HCT116 (cell line): ENCODE data around the gene CA6. TPM values are rescaled to one million over a fixed set of nuclear protein-coding genes. Genes with fewer than 3 reads are reported as not detected.

ENCODE experiments used
- ATAC-seq: fragments of 200-7000 bp; cut with Tn5 transposase; 2 replicates; pipeline ENCODE4 v1.9.1; 2020; ENCODE audit warnings: mild to moderate bottlenecking, moderate library complexity
- BruUV-seq: library from RNA; stranded (reverse); fragments of 400-500 nt; replicated peaks from 2 replicates; lab custom pipeline; 2021; lab: Mats Ljungman, UMichigan
- CTCF ChIA-PET: fragments of 300-600 bp; sonication (Branson Sonifier 250); formaldehyde crosslinking; loops from one replicate; lab custom pipeline; 2021; ENCODE audit warnings: antibody characterized with exemption; lab: Charles Lee
- POLR2A ChIA-PET: fragments of 300-600, 350-600 bp; sonication (Branson Sonifier 250); formaldehyde crosslinking; loops from one replicate; lab custom pipeline; 2021; ENCODE audit warnings: antibody characterized with exemption; lab: Charles Lee
- RAD21 ChIA-PET, 2 experiments: fragments of 300-600 bp; sonication (Branson Sonifier 250); formaldehyde crosslinking; loops; one replicate each; lab custom pipeline; 2023; ENCODE audit warnings: low total read pairs in 2 of 2; ENCODE audit not compliant: uncharacterized antibody in 2 of 2, unreplicated experiment in 2 of 2, low non-redundant PET in 1 of 2; lab: Charles Lee
- DNase-seq: peaks from one replicate; pipeline ENCODE4 v3.0.0-alpha.2; 2010; ENCODE audit warnings: low read depth, low spot score
- H2AFZ ChIP-seq: fragments of 200-600 bp; shearing (Covaris generic), sonication (generic); 2 replicates; pipeline ENCODE4 v1.6.1; 2017; ENCODE audit warnings: low read depth, mixed run types, mixed read lengths, antibody characterized with exemption, low read length; ENCODE audit not compliant: poor library complexity, severe bottlenecking
- H3K27ac ChIP-seq: 2 replicates; pipeline ENCODE4 v1.5.1; 2012; ENCODE audit warnings: low read depth, low read length
- H3K27me3 ChIP-seq: fragments of 200-600 bp; sonication (generic); 2 replicates; pipeline ENCODE4 v1.6.1; 2016; ENCODE audit warnings: mixed run types, low read length, mixed read lengths; ENCODE audit not compliant: insufficient read depth
- H3K36me3 ChIP-seq, 2 experiments: fragments of 200-500 bp in 1 of 2; fragments of 200-600 bp in 1 of 2; sonication (Bioruptor generic) in 1 of 2; sonication (generic) in 1 of 2; 2 replicates each; pipeline versions ENCODE4 v1.5.1 to v1.6.1; 2014 to 2016; ENCODE audit warnings: low read length in 2 of 2, inconsistent platforms in 1 of 2, mixed read lengths in 1 of 2, mixed run types in 1 of 2; ENCODE audit not compliant: insufficient read depth in 2 of 2, control insufficient read depth in 1 of 2
- H3K4me1 ChIP-seq, 2 experiments: fragments of 200-600 bp in 1 of 2; sonication (generic) in 1 of 2; 2 replicates each; pipeline versions ENCODE4 v1.5.1 to v1.6.1; 2012 to 2017; ENCODE audit warnings: low read length in 2 of 2, inconsistent platforms in 1 of 2, mild to moderate bottlenecking in 1 of 2, mixed read lengths in 1 of 2, mixed run types in 1 of 2, moderate library complexity in 1 of 2; ENCODE audit not compliant: insufficient read depth in 2 of 2, control insufficient read depth in 1 of 2
- H3K4me2 ChIP-seq: fragments of 200-600 bp; sonication (generic); 2 replicates; pipeline ENCODE4 v1.6.1; 2017; ENCODE audit warnings: mixed run types, low read length, mixed read lengths
- H3K4me3 ChIP-seq, 2 experiments: fragments of 200-600 bp in 1 of 2; sonication (generic) in 1 of 2; replicated peaks in 1 of 2; 2 replicates each; pipeline ENCODE4 v1.5.1; 2011 to 2016; ENCODE audit warnings: low read length in 2 of 2, control low read depth in 1 of 2, low read depth in 1 of 2, mild to moderate bottlenecking in 1 of 2, mixed read lengths in 1 of 2, mixed run types in 1 of 2
- H3K79me2 ChIP-seq: fragments of 200-600 bp; sonication (generic); 2 replicates; pipeline ENCODE4 v1.6.1; 2017; ENCODE audit warnings: mild to moderate bottlenecking, mixed run types, low read length, moderate library complexity, mixed read lengths; ENCODE audit not compliant: insufficient read depth
- H3K9ac ChIP-seq: fragments of 200-600 bp; sonication (generic); 2 replicates; pipeline ENCODE4 v1.6.1; 2016; ENCODE audit warnings: low read length, mixed read lengths
- H3K9me2 ChIP-seq: fragments of 200-600 bp; sonication (generic), shearing (Covaris generic); 2 replicates; pipeline ENCODE4 v1.6.1; 2017; ENCODE audit warnings: mixed run types, mild to moderate bottlenecking, moderate library complexity; ENCODE audit not compliant: insufficient read depth
- H3K9me3 ChIP-seq, 2 experiments: fragments of 200-500 bp in 1 of 2; fragments of 200-600 bp in 1 of 2; sonication (Bioruptor generic) in 1 of 2; sonication (generic) in 1 of 2; 2 replicates each; pipeline ENCODE4 v1.6.1; 2014 to 2017; ENCODE audit warnings: low read length in 2 of 2, mixed read lengths in 2 of 2, inconsistent platforms in 1 of 2, low read depth in 1 of 2, mild to moderate bottlenecking in 1 of 2, mixed run types in 1 of 2, moderate library complexity in 1 of 2; ENCODE audit not compliant: control insufficient read depth in 1 of 2, insufficient read depth in 1 of 2
- H4K20me1 ChIP-seq: fragments of 200-600 bp; sonication (generic), shearing (Covaris generic); 2 replicates; pipeline ENCODE4 v1.6.1; 2017; ENCODE audit warnings: mixed run types, mild to moderate bottlenecking, moderate library complexity; ENCODE audit not compliant: insufficient read depth
- CBX3 ChIP-seq: IDR thresholded peaks from 2 replicates; pipeline ENCODE4 v1.6.1; 2012; ENCODE audit warnings: low read depth
- EZH2 ChIP-seq: fragments of 200-600 bp; sonication (generic); IDR thresholded peaks from 2 replicates; pipeline ENCODE4 v1.6.1; 2017; ENCODE audit warnings: antibody characterized with exemption, mixed run types
- MAX ChIP-seq: IDR thresholded peaks from 2 replicates; pipeline ENCODE4 v1.6.1; 2012
- YY1 ChIP-seq: IDR thresholded peaks from 2 replicates; pipeline ENCODE4 v1.6.1; 2011; ENCODE audit warnings: low read length, low read depth, moderate library complexity, mild to moderate bottlenecking; ENCODE audit not compliant: insufficient replicate concordance; ENCODE audit errors: extremely low read depth
- ZBTB33 ChIP-seq: IDR thresholded peaks from 2 replicates; pipeline ENCODE4 v1.6.1; 2011; ENCODE audit warnings: mild to moderate bottlenecking, low read length, moderate library complexity; ENCODE audit not compliant: insufficient replicate concordance; ENCODE audit errors: extremely low read depth
- ZNF274 ChIP-seq: fragments of 200-500 bp; sonication (Bioruptor generic); IDR thresholded peaks from 2 replicates; pipeline ENCODE4 v1.6.1; 2014; ENCODE audit warnings: mild to moderate bottlenecking, low read depth, low read length, inconsistent platforms
- intact Hi-C: fragments of 100-400 bp; cut with micrococcal nuclease; formaldehyde crosslinking; loops from 2 replicates; pipeline ENCODE4 v1.10.0; 2022
- total RNA-seq: library from RNA; stranded (reverse); gene quantifications from one replicate; pipeline ENCODE4 v1.2.1, GENCODE V29; 2021; ENCODE audit not compliant: unreplicated experiment

The CA6 gene
- total RNA-seq, 1 experiment from 2014 or later: not detected

- no peaks in the 10 kb centered on the region for H3K36me3 ChIP-seq
- no peak overlapping the region for H3K27ac ChIP-seq
- no peaks in the 10 kb centered on the region for H3K9me2 ChIP-seq
- POLR2A ChIA-PET: no interaction called here
- BruUV-seq: no TSS peak
- CTCF ChIA-PET: interaction anchor here (1.0 to 3.3 kb wide), 5 partner anchors 18 to 72 kb away, joined by 3 to 18 read pairs (median 3); no protein-coding TSS in a partner anchor
- TF ChIP-seq CBX3 (no peak), YY1 (no peak), ZNF274 (no peak), MAX (no peak), EZH2 (no peak), ZBTB33 (no peak)
- TF ChIP-seq, all 23 proteins: peak for 0
- peak overlapping the region; percentile 71 for H3K4me2 ChIP-seq
- H4K20me1 ChIP-seq: no peaks in the 10 kb centered on the region
- no peaks in the 10 kb centered on the region for H3K9me3 ChIP-seq
- no peaks in the 10 kb centered on the region for H3K27me3 ChIP-seq
- H2AFZ ChIP-seq: no peak overlapping the region
- H3K79me2 ChIP-seq: no peaks in the 10 kb centered on the region
- H3K9ac ChIP-seq: peak overlapping the region; percentile 48; the same call in 1 of the 2 replicates
- no peak for DNase-seq
- no peak overlapping the region for H3K4me3 ChIP-seq
- no peak for ATAC-seq
- intact Hi-C loops: loop anchor here (5.0 kb wide), 1 partner anchor 115 kb away; no protein-coding TSS in a partner anchor
- RAD21 ChIA-PET: interaction anchor here in 1 of 2 experiments (1.1 kb wide), 1 partner anchor 138 kb away, joined by 3 read pairs; no protein-coding TSS in a partner anchor
- H3K4me1 ChIP-seq: peaks cover 13 to 35% of the 10 kb centered on the region in 2 experiments
Observed at GRCh38 chr1:8986814-8987190, 41.1 kb downstream of the CA6 start.
